Iris pigment epithelial cell (primary cell): ENCODE measurements around the gene COG7.
"Not testable (repeated sequence)": the region's sequence is repeated elsewhere in the genome, so short reads cannot be mapped to it uniquely, and the experiment has no call there.

ENCODE experiments used
- DNase-seq: peaks from one replicate; pipeline ENCODE4 v3.0.0-alpha.2; 2011; ENCODE audit warnings: low read depth

COG7 gene

GRCh38 chr16:23384878-23385277 lies 68.1 kb downstream of the COG7 start:
- DNase-seq, result no peak

DNA sequence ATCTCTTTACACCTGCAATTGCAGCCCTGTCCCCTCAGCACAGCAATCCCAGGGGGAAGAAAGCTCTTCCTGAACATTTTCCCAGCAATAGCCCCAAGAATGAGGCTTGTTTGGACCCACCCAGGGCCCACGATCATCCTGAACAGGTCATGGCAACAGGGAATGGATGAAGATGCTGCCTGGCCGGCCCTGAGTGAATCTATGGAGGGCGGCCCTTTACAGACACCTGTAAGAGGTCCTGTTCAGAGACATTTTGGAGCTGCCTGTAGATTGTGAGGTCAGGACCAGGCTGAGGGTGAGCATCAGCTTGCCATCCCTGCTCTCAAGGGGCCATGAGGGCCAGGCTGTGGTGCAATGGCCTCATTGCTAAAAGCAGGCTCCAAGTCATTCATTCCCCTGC lies 69.1 kb downstream of the COG7 start:
- DNase-seq, result no peak

GRCh38 chr16:23382279-23382678 lies 70.7 kb downstream of the COG7 start:
- DNase-seq, result no peak

DNA sequence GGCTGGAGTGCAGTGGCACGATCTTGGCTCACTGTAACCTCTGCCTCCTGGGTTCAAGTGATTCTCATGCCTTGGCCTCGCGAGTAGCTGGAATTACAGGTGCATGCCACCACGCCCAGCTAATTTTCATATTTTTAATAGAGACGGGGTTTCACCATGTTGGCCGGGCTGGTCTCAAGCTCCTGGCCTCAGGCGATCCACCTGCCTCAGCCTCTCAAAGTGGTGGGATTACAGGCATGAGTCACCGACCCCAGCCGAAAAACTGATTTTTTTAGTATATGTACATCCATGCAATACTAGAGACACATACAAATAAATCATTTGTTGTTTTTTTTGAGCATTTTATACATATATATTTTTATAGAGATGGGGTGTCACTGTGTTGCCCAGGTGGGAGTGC lies 71.3 kb downstream of the COG7 start:
- DNase-seq, result not testable (repeated sequence)

DNA sequence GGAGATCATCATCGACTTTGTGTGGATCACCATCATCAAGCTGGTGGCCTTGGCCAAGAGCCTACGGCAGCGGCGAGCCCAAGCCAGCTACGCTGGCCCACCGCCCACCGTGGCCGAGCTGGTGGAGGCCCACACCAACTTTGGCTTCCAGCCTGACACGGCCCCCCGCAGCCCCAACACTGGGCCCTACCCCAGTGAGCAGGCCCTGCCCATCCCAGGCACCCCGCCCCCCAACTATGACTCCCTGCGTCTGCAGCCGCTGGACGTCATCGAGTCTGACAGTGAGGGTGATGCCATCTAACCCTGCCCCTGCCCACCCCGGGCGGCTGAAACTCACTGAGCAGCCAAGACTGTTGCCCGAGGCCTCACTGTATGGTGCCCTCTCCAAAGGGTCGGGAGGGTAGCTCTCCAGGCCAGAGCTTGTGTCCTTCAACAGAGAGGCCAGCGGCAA lies 72.5 kb downstream of the COG7 start:
- DNase-seq, result no peak

- DNase-seq, result no peak
Observed at GRCh38 chr16:23379707-23380106, 73.3 kb downstream of the COG7 start.

- DNase-seq, result no peak
Observed at GRCh38 chr16:23378921-23379320, 74.1 kb downstream of the COG7 start.

GRCh38 chr16:23378256-23378655 lies 74.7 kb downstream of the COG7 start:
- no peak for DNase-seq

- DNase-seq, result no peak
Observed at GRCh38 chr16:23377071-23377931, 75.7 kb downstream of the COG7 start.

DNA sequence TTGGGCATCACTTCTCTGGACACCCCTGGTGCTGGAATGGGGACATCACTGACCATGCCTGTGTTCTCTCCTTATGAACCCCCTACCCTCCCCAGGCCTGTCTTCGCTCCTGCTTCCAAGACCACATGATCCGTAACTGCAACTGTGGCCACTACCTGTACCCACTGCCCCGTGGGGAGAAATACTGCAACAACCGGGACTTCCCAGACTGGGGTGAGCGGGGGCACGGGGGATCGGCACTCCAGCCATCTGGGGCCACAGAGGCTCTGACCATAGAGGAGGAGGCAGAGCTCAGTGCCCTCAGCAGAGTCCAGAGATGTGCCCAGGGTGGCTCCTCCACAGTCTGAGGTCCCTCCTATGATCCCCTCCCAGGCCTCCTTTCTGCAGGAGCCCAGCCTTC lies 77.3 kb downstream of the COG7 start:
- no peak for DNase-seq

DNA sequence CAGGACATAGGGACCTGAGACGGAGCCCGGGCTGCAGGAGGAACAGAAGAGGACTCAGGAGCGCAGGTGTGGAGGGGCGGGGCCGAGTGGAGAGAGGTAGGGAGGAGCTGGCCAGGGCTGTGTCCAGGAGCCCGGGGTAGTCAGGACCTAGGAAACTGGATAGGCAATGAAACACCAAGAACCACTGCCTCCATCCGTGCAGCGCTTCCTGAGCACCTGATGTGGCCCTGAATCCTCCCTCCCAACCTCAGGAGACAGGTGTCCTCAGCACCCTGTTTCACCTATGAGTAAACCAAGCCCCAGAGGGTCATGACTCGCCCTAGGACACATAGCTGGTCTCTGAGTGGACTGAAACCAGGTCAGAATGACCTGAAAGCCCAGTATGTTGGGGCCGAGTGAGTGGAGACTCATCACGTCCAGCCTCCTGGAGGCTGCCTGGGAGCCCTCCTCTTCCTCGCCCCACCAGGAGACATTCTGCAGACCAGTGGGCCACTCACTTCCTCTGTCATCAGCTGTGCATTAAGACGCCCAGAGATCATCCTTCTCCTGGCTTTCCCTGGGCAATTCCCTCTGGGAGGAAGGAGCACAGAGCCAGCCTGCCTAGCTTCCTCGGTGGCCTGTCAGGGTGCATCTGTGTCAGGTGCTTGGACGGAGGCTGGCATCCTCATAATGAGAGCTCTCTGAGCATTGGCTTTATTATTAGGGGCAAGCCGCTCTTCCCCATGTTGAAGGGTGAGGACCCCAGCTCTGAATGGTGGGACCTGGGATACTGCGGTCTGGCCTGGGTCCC lies 78.1 kb downstream of the COG7 start:
- no peak for DNase-seq

- DNase-seq, result no peak
Observed at GRCh38 chr16:23373436-23374219, 79.4 kb downstream of the COG7 start.

DNA sequence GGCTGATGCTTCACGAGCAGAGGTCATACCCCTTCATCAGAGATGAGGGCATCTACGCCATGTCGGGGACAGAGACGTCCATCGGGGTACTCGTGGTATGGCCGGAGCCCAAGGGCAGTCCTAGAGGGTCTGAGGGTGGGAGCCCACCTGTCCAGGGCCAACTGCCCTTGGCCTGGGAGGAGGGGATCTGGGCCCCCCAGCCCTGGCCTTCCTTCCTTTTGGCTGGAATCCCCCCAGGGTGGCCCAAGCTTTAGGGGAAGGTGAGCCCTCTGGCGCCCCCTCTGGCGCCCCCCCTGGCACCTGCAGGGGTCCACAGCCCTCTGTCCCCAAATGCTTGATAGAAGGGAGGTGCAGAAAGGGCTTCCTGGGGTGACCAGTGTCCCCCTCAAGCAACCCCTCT lies 81.6 kb downstream of the COG7 start:
- no peak for DNase-seq

DNA sequence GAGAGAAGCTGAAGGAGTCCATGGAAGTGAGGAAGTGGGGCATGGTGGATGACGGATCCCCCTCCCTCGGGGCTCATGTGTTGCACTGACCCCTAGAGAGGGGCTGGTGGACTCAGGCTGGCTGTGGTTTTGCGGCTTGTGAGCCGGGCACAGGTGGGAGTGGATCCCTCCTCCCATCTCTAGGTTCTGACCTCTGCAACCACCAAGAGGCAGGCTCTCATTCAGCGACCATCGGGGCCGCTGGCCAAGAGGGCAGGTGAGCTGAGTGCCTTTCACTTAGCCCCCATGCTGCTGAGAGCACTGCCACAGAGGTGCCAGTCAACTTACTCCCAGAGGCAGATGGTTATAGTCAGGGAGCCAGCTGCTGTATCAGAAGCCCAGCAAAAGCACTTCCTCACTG lies 83.6 kb downstream of the COG7 start:
- no peak for DNase-seq

- DNase-seq, result peak; percentile 12
Observed at GRCh38 chr16:23368469-23368868, 84.5 kb downstream of the COG7 start.

GRCh38 chr16:23367988-23368387 lies 85.0 kb downstream of the COG7 start:
- no peak for DNase-seq

DNA sequence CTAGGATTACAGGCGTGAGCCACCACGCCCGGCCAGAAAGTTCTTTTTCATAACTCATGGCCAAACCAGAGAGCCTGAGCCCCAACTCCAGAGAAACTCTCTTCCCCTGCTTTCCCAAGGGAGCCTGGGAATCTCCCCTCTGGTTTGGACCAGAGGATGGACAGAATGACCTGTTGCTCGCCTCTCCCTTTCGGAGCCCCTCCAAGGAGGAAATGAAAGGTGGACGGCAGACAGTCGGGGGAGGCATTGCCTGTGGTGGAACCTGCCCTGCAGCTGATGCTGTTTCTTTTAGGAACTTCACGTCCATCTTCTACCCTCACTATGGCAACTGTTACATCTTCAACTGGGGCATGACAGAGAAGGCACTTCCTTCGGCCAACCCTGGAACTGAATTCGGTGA lies 85.4 kb downstream of the COG7 start:
- no peak for DNase-seq

- not testable (repeated sequence) for DNase-seq
Observed at GRCh38 chr16:23366341-23366740, 86.6 kb downstream of the COG7 start.

DNA sequence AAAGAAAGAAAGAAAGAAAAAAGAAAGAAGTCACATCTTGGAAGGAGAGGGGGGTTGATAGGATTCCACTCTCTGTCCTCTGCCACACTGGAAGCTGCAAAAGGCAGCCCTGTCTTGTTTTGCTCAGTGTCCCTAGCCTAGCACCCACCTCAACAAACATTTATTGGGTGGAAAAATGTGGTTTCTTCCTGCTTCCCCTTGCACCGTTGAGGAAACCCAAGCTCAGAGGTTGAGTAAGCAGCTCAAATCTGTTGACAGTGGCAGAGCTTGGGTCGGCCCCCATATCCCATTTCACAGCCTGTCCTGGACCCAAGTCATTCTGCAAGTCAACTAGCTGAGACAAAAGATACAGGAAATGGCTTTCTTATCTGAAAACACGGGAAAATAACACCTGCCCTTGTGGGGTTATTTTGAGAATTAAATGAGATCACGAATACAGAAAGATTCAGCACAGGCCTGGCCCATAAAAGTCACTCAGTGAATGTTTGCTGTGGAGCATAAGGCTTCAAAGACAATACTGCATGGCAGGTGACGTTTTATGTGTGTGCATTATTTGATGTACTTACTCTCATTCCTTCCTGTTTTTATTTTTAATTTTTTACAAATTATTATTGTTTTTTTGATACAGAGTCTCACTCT lies 87.3 kb downstream of the COG7 start:
- DNase-seq, result no peak

GRCh38 chr16:23362460-23363317 lies 90.3 kb downstream of the COG7 start:
- no peak for DNase-seq
